Nucleus accumbens (tissue), 56 donors: ENCODE results near the gene UFL1.
A peak's percentile ranks its signal among the peaks of the same experiment; 100 is the strongest.

Source experiments
- DNase-seq, 56 donors: peaks; one replicate each; lab custom pipeline; 2025; lab: John Stamatoyannopoulos, UW

UFL1 gene

DNA sequence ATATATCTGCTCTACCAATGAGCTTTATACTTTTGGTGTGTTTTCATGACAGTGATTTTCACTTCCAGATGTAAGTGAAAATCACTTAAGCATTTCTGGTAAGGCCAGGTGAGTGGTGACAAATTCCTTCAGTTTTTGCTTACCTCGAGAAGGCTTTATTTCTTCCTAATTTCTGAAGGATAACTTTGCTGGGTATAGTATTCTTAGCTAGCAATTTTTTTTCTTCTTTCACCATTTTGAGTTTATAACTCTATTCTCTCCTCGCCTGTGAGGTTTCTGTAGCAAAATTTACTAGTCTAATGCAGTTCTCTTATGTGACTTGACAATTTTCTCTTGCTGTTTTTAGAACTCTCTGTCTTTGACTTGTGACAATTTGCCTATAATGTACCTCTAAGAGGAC lies 48.4 kb downstream of the UFL1 start:
- DNase-seq: no peak

DNA sequence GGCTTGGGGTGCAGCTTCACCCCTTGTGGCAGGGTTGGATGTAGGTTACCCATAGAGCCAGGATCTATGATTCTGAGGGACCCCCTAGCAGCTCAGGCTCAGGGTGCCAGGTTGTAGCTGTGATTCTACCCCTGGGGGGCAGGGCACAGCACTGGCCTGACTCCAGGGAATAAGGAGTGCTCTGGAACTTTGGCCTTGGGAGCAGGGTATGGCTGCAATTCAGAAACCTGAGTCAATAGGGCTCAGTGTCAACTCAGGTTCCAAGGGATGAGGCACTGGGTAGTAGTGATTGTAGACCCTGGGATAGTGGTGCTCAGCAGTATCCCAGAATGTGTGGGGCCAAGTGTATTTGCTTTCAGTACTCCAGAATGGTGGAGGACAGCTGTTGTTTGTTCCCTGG lies 49.9 kb downstream of the UFL1 start:
- DNase-seq: no peak

DNA sequence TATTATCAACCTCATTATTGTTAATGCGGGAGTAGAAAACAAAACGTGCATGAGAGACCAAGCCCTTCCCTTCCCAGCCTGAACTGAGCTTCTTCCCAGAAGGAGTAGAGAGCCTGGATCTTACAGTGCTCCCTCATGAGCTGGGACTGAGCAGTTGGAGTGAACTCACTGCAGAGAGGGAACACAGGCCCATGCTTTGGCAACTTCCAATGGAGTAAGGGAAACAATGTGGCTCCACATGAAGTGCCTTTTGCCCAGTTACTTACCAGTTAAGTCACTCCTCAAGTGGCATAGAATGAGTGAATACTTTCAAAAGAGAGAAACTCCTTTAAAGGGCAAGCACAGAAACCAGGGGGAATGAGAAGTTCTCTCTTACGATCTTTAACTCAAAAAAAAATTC lies 53.8 kb downstream of the UFL1 start:
- peak in 4 of 56 donors; percentile 0 to 3 (median 2) for DNase-seq

DNA sequence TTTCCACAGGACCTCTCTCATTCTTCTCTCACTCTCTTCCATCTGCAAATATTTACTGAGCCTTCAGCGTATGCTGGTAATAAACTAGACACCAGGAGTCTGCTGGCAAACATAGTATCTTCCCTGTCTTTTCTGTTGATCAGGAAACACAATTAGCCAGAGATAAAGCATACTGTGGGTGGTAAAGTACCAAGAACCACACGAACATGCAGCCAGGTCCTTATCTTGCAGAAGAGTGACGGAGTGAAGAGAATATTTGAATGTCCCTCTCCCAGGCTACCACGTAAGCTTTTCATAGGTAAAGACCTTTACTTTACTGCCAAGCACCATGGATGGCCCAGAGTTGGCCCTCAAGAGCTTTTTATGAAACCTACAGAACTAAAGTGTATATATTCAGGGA lies 54.6 kb downstream of the UFL1 start:
- no peak for DNase-seq

DNA sequence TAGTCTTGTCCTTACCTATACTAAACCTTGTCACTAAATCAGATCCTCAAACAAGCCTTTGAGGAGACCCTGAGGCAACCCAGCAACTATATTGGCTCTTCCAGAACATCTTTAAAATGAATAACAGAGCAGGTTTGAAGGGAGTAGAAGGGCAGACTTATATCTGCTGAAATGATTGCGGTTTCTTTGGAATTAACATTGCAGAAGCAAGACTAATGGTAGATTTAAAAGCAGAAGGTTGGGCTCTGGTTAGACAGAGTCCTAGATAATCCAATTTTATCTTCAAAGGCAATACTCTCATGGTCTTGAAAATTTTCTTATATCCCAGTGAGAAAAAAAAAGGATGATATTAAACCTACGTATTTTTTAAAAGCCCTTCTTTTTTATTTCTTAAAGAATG lies 60.4 kb downstream of the UFL1 start:
- DNase-seq: no peak

DNA sequence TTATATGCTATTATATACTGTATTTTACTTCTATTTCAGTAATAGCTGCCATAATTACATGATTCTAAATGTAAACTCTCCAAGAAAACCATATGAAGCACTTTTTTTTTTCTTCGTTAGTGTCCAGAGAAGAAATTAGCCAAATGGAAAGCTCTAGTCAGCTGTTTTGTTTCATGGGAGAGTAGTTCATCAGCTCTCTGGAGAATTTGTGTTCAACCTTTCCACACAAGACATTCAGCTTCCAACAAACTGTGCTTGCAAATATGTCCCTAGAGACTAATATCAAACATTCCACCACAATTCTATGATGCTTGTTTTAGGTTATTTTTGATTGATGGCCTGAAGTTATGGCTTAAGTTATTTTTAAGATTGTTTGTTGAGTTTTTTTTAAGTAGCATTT lies 60.8 kb downstream of the UFL1 start:
- DNase-seq: no peak

DNA sequence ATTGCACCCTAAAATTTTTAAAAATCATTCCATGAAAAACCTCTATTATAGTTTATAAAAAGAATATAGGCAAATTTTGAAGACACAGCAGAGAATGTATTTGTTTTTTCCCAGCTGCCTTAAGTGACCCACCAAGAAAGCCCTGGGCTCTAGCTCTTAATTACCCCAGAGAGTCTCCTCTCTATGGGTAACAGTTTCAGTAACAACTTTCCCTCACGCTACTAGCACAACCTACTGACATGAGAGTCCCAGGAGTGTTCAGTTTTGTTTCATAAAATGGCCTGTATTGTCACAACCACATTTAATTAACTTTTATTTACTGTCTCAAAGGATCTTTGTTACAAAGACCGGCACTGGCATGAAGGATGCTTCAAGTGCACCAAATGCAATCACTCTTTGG lies 82.8 kb downstream of the UFL1 start:
- DNase-seq: no peak
